HG03457 (cell line): Measurements from ENCODE around the gene GNAT1.

ENCODE experiments used
- ATAC-seq: cut with Tn5 transposase; IDR thresholded peaks from one replicate; pipeline ENCODE4 v1.9.1; 2021; ENCODE audit warnings: moderate number of reproducible peaks; ENCODE audit not compliant: unreplicated experiment

GNAT1 gene

GRCh38 chr3:50162034-50162883, 29.2 kb upstream of the GNAT1 start:
- no peak for ATAC-seq

- ATAC-seq, result no peak
Observed at GRCh38 chr3:50163572-50164455, 27.6 kb upstream of the GNAT1 start.

- no peak for ATAC-seq
Observed at GRCh38 chr3:50164481-50164880, 26.9 kb upstream of the GNAT1 start.

- no peak for ATAC-seq
Observed at GRCh38 chr3:50164984-50165909, 26.2 kb upstream of the GNAT1 start.

GRCh38 chr3:50165910-50166538, 25.4 kb upstream of the GNAT1 start:
- ATAC-seq, result no peak

- no peak for ATAC-seq
Observed at GRCh38 chr3:50166620-50167019, 24.8 kb upstream of the GNAT1 start.

GRCh38 chr3:50167069-50167840, 24.2 kb upstream of the GNAT1 start:
- no peak for ATAC-seq

- ATAC-seq, result no peak
Observed at GRCh38 chr3:50167841-50168209, 23.6 kb upstream of the GNAT1 start.

GRCh38 chr3:50168388-50168787, 23.0 kb upstream of the GNAT1 start:
- no peak for ATAC-seq

- no peak for ATAC-seq
Observed at GRCh38 chr3:50168791-50169190, 22.6 kb upstream of the GNAT1 start.

- no peak for ATAC-seq
Observed at GRCh38 chr3:50169232-50169832, 22.1 kb upstream of the GNAT1 start.

GRCh38 chr3:50169858-50170257, 21.6 kb upstream of the GNAT1 start:
- ATAC-seq, result no peak

GRCh38 chr3:50170689-50171088, 20.7 kb upstream of the GNAT1 start:
- no peak for ATAC-seq

GRCh38 chr3:50171540-50172301, 19.7 kb upstream of the GNAT1 start:
- ATAC-seq, result no peak

- ATAC-seq, result no peak
Observed at GRCh38 chr3:50172626-50173220, 18.7 kb upstream of the GNAT1 start.

- no peak for ATAC-seq
Observed at GRCh38 chr3:50173685-50174516, 17.5 kb upstream of the GNAT1 start.

GRCh38 chr3:50174517-50174895, 16.9 kb upstream of the GNAT1 start:
- no peak for ATAC-seq
